GM23338 (cell line): ENCODE measurements around the gene CHST15. TPM values are rescaled to one million over a fixed set of nuclear protein-coding genes. Genes with fewer than 3 reads are reported as not detected.
A peak's percentile ranks its signal among the peaks of the same experiment; 100 is the strongest.

ENCODE experiments used
- ATAC-seq: fragments of 200-7000 bp; cut with Tn5 transposase; 3 replicates; pipeline ENCODE4 v1.9.1; 2020
- DNase-seq: peaks from one replicate; pipeline ENCODE4 v3.0.0-alpha.2; 2015; ENCODE audit warnings: low spot score
- H2AFZ ChIP-seq: fragments of 200-600 bp; sonication (generic); 2 replicates; pipeline ENCODE4 v1.8.0; 2016; ENCODE audit warnings: antibody characterized with exemption, mild to moderate bottlenecking, moderate library complexity
- H3F3A ChIP-seq: fragments of 200-600 bp; sonication (generic); replicated peaks from 2 replicates; pipeline ENCODE4 v1.8.0; 2017; ENCODE audit warnings: antibody characterized with exemption, mixed run types, low read depth
- H3K27ac ChIP-seq: fragments of 200-600 bp; sonication (generic); 2 replicates; pipeline ENCODE4 v1.6.1; 2016; ENCODE audit warnings: low read depth
- H3K27me3 ChIP-seq: fragments of 200-600 bp; sonication (generic); 2 replicates; pipeline ENCODE4 v1.8.0; 2016; ENCODE audit warnings: mild to moderate bottlenecking, mixed run types, moderate library complexity; ENCODE audit not compliant: insufficient read depth
- H3K36me3 ChIP-seq: fragments of 200-600 bp; sonication (generic); 2 replicates; pipeline ENCODE4 v1.8.0; 2016; ENCODE audit warnings: mild to moderate bottlenecking; ENCODE audit not compliant: insufficient read depth
- H3K4me1 ChIP-seq: fragments of 200-600 bp; sonication (generic); 2 replicates; pipeline ENCODE4 v1.8.0; 2016; ENCODE audit warnings: mild to moderate bottlenecking, moderate library complexity; ENCODE audit not compliant: insufficient read depth
- H3K4me2 ChIP-seq: fragments of 200-600 bp; sonication (generic); 2 replicates; pipeline ENCODE4 v1.7.1; 2017; ENCODE audit warnings: mixed run types
- H3K4me3 ChIP-seq: fragments of 200-600 bp; sonication (generic); 2 replicates; pipeline ENCODE4 v1.6.1; 2016; ENCODE audit warnings: mixed run types
- H3K79me2 ChIP-seq: fragments of 200-600 bp; sonication (generic); replicated peaks from 2 replicates; pipeline ENCODE4 v1.8.0; 2017; ENCODE audit warnings: mild to moderate bottlenecking; ENCODE audit not compliant: insufficient read depth
- H3K9me2 ChIP-seq: fragments of 200-600 bp; sonication (generic); 2 replicates; pipeline ENCODE4 v1.8.0; 2017; ENCODE audit not compliant: insufficient read depth
- H4K20me1 ChIP-seq: fragments of 200-600 bp; sonication (generic); replicated peaks from 2 replicates; pipeline ENCODE4 v1.8.0; 2017; ENCODE audit warnings: mild to moderate bottlenecking; ENCODE audit not compliant: insufficient read depth
- H3K27ac Mint-ChIP-seq: 2 replicates; pipeline ENCODE4 v1.8.0; 2020; ENCODE audit warnings: inconsistent platforms, mild to moderate bottlenecking, moderate library complexity, mixed read lengths
- H3K27me3 Mint-ChIP-seq: 3 replicates; pipeline ENCODE4 v1.8.0; 2022; ENCODE audit warnings: low read depth, mild to moderate bottlenecking, moderate library complexity, mixed read lengths, inconsistent platforms; ENCODE audit not compliant: insufficient read depth, poor library complexity
- H3K36me3 Mint-ChIP-seq: 3 replicates; pipeline ENCODE4 v1.8.0; 2021; ENCODE audit warnings: low read depth, mild to moderate bottlenecking, inconsistent platforms, moderate library complexity, mixed read lengths
- H3K4me1 Mint-ChIP-seq: 3 replicates; pipeline ENCODE4 v1.8.0; 2020; ENCODE audit warnings: mild to moderate bottlenecking, inconsistent platforms, mixed read lengths
- H3K4me3 Mint-ChIP-seq: 3 replicates; pipeline ENCODE4 v1.8.0; 2021; ENCODE audit warnings: moderate library complexity, mild to moderate bottlenecking, inconsistent platforms, mixed read lengths
- H3K9me3 Mint-ChIP-seq: 3 replicates; pipeline ENCODE4 v1.8.0; 2020; ENCODE audit warnings: moderate library complexity, mild to moderate bottlenecking, inconsistent platforms, mixed read lengths
- CTCF ChIP-seq, 2 experiments: fragments of 200-600 bp in 1 of 2; sonication (generic) in 1 of 2; conservative IDR thresholded peaks; 2 replicates each; pipeline versions ENCODE4 v1.5.1 to v1.6.1; 2016 to 2017; ENCODE audit warnings: antibody characterized with exemption in 2 of 2, low read depth in 2 of 2, mild to moderate bottlenecking in 2 of 2, moderate library complexity in 1 of 2
- ETS1 ChIP-seq: IDR thresholded peaks from 2 replicates; pipeline ENCODE4 v1.6.1; 2016; ENCODE audit warnings: antibody characterized with exemption
- EZH2 ChIP-seq: fragments of 200-600 bp; sonication (generic); IDR thresholded peaks from one replicate; pipeline ENCODE4 v1.8.0; 2017; ENCODE audit warnings: antibody characterized with exemption, mild to moderate bottlenecking, low read depth; ENCODE audit not compliant: unreplicated experiment
- JUNB ChIP-seq: IDR thresholded peaks from one replicate; pipeline ENCODE4 v1.6.1; 2016; ENCODE audit warnings: antibody characterized with exemption; ENCODE audit not compliant: unreplicated experiment
- NANOG ChIP-seq: IDR thresholded peaks from 2 replicates; pipeline ENCODE4 v1.6.1; 2016; ENCODE audit warnings: antibody characterized with exemption, borderline replicate concordance
- STAT1 ChIP-seq: IDR thresholded peaks from one replicate; pipeline ENCODE4 v1.6.1; 2016; ENCODE audit warnings: antibody characterized with exemption; ENCODE audit not compliant: unreplicated experiment
- ZNF331 ChIP-seq: fragments of 250-450 bp; sonication (Bioruptor Pico); IDR thresholded peaks from 2 replicates; pipeline ENCODE4 v1.5.0; 2020; ENCODE audit warnings: low read depth, mild to moderate bottlenecking, moderate library complexity
- polyA plus RNA-seq: library from polyadenylated mRNA; unstranded; fragments of >200 nt; fragmentation: Nextera tagmentation; extraction: Ambion mirVana; gene quantifications from 2 replicates; pipeline ENCODE4 v1.2.1, GENCODE V29; 2016
- total RNA-seq: library from RNA; depleted of rRNA; stranded (reverse); fragments of >200 nt; shearing (Covaris generic); gene quantifications from 2 replicates; pipeline ENCODE4 v1.2.3, GENCODE V29; 2014

Gene CHST15
- total and polyA plus RNA-seq, 2 experiments from 2014 or later: 2.6 to 11.2 TPM

- no peak for TF ChIP-seq NANOG
- TF ChIP-seq CTCF (conservative IDR thresholded peaks at IDR 0.05; ENCODE audit: low read depth in 2 of 2): no peak
- TF ChIP-seq EZH2: no peak
- TF ChIP-seq ETS1: no peak
- no peak for TF ChIP-seq STAT1
- no peak for TF ChIP-seq JUNB
Measured at GRCh38 chr10:124025152-124025551, 68.2 kb downstream of the CHST15 start (continued).

GRCh38 chr10:124022066-124022465 lies 71.3 kb downstream of the CHST15 start:
- Histone ChIP-seq H3K27ac (peak overlapping the region; percentile 77; the same call in 1 of the 2 replicates), H3F3A (peaks cover 19% of the 10 kb centered on the region), H3K27me3 (no peaks in the 10 kb centered on the region), H2AFZ (no peak overlapping the region), H3K4me3 (no peak overlapping the region), H3K9me2 (no peaks in the 10 kb centered on the region), H3K79me2 (no peaks in the 10 kb centered on the region), H4K20me1 (no peaks in the 10 kb centered on the region), H3K4me1 (peaks cover 39% of the 10 kb centered on the region), H3K4me2 (peak overlapping the region; percentile 70), H3K36me3 (no peaks in the 10 kb centered on the region)
- H3K9me3 Mint-ChIP-seq: no peaks in the 10 kb centered on the region
- no peak for DNase-seq
- H3K4me1 Mint-ChIP-seq: peaks cover 72% of the 10 kb centered on the region
- H3K4me3 Mint-ChIP-seq: peak overlapping the region; percentile 49
- H3K36me3 Mint-ChIP-seq: peaks cover 8% of the 10 kb centered on the region
- peaks cover 18% of the 10 kb centered on the region for H3K27me3 Mint-ChIP-seq
- ATAC-seq: no peak
- TF ChIP-seq NANOG (no peak), ZNF331 (no peak), CTCF (conservative IDR thresholded peaks at IDR 0.05; ENCODE audit: low read depth in 2 of 2) (no peak)
- peak overlapping the region; percentile 68 for H3K27ac Mint-ChIP-seq
